ENCODE results near the gene ZRSR2.
"Not testable (repeated sequence)": the region's sequence is repeated elsewhere in the genome, so short reads cannot be mapped to it uniquely, and the experiment has no call there.

Gene ZRSR2

DNA sequence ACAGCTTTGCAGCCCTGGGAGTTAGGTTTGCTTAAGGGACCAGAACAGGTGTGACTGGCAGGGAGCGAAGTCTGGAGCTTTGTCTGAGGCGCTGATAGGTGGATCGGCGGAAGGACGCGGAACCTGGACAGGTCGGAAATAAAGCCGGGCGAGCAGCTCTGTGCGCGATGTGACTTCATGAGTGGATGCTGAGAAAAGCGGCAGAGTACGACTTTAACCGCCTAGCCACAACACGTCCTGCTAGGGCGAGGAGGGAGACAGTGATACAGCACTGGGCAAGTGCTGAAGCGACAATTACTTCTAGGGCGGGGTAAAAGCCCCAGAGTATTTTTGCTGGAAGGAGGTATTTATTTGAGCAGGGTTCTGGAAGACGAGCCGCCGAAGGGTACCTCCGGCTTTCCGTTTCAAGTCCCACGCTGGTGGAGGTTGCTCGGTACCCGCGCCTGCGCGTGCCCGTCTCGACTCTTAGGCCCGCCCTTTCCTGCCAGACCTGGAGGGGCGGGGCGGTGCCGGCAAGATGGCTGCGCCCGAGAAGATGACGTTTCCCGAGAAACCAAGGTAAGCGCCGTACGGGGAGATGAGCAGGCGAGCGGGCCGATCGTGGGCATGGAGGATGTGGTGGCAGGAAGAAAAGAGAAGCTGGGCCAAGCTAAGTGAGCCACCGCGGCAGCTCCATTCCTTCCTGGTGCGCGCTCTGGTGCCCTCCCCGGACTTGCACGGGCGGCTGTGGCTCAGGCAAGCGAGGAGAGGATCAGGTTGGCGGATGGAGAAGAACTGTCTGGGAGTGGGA is at the start of gene ZRSR2:
TSS of gene ZRSR2 (plus strand) at position 506 of the 790 bp plus-strand sequence. CDS start at position 518, 12 bp downstream.
- Histone ChIP-seq H3K4me1 (ENCODE audit: insufficient read depth, low read length) (no peaks in the 10 kb centered on the region), H3K9ac (ENCODE audit: low read depth, low read length) (peak within 1 kb of the TSS; percentile 90), H3K36me3 (ENCODE audit: insufficient read depth, low read length) (no peaks in the 10 kb centered on the region; the same call in 1 of the 2 replicates), H3K9me3 (ENCODE audit: control insufficient read depth, insufficient read depth, low read length) (no peaks in the 10 kb centered on the region)

GRCh38 chrX:15744181-15744867 is 46.0 kb upstream of the ZRSR2 start:
- Histone ChIP-seq H3K36me3 (ENCODE audit: insufficient read depth, low read length) (no peaks in the 10 kb centered on the region), H3K9ac (ENCODE audit: low read depth, low read length) (no peak overlapping the region), H3K4me1 (ENCODE audit: insufficient read depth, low read length) (peaks cover 4% of the 10 kb centered on the region; the same call in 1 of the 2 replicates), H3K9me3 (ENCODE audit: control insufficient read depth, insufficient read depth, low read length) (no peaks in the 10 kb centered on the region)

- H3K36me3 ChIP-seq (ENCODE audit: insufficient read depth, low read length): no peaks in the 10 kb centered on the region
- no peak overlapping the region for H3K9ac ChIP-seq (ENCODE audit: low read depth, low read length)
- H3K4me1 ChIP-seq (ENCODE audit: insufficient read depth, low read length): peaks cover 6% of the 10 kb centered on the region
- no peaks in the 10 kb centered on the region for H3K9me3 ChIP-seq (ENCODE audit: control insufficient read depth, insufficient read depth, low read length)
Observed at GRCh38 chrX:15745179-15745578, 45.1 kb upstream of the ZRSR2 start.

DNA sequence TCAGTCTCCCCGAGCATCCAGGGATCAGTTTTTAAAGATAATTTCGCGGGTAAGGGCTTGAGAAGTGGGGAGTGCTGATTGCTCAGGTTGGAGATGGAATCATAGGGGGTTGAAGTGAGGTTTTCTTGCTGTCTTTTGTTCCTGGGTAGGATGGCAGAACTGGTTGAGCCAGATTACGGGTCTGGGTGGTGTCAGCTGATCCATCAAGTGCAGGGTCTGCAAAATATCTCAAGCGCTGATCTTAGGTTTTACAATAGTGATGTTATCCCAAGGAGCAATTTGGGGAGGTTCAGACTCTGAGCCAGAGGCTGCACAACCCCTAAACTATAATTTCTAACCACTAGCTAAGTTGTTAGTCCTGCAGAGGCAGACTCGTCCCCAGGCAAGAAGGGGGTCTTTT is 43.6 kb upstream of the ZRSR2 start:
- not testable (repeated sequence) for H3K36me3 ChIP-seq (ENCODE audit: insufficient read depth, low read length); H3K9me3 ChIP-seq (ENCODE audit: control insufficient read depth, insufficient read depth, low read length); H3K9ac ChIP-seq (ENCODE audit: low read depth, low read length)
- peaks cover 16% of the 10 kb centered on the region for H3K4me1 ChIP-seq (ENCODE audit: insufficient read depth, low read length)

DNA sequence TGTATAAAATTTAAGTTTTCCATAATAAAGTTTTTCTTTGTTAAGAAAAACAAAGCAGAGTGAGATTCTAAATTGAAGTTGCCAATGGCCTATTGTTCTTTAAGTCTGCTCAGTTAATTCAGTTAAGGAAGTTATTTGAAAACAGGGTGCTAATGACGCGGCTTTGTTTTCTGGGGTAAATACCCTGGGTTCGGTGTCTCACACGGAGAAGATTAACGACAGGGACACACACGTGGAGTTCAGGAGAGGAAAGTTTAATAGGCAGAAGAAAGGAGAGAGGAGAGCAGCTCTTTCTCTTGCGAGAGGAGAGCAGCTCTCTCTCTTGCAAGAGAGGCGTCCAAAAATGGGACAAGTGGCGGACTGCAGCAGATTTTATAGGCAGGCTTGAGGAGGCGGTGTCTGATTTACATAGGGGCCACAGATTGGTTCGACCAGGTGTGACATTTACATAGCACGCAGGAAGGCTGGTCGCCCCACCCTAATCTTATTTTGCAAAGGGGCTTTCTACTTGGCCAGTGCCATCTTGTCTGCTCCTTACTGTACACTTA is 42.6 kb upstream of the ZRSR2 start:
- Histone ChIP-seq H3K4me1 (ENCODE audit: insufficient read depth, low read length) (peaks cover 16% of the 10 kb centered on the region), H3K9ac (ENCODE audit: low read depth, low read length) (no peak overlapping the region), H3K36me3 (ENCODE audit: insufficient read depth, low read length) (no peaks in the 10 kb centered on the region), H3K9me3 (ENCODE audit: control insufficient read depth, insufficient read depth, low read length) (no peaks in the 10 kb centered on the region)

DNA sequence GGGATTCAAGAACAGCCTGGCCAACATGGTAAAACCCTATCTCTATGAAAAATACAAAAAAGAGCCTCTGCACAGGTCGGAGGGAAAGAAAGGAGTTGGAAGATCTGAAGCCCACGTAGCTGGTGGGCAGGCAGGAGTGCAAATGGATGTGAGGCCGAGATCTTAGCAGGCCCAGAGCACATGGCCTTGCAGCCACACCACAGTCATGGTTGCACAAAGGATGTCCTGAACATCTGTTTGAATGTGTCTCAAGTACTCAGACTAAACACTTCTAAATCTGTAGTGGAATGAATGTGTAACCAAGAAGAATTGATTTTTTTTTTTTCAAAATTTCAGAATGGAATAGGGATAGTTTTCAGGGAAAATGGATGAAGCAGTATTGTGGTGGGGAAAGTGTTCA is 41.4 kb upstream of the ZRSR2 start:
- no peak overlapping the region for H3K9ac ChIP-seq (ENCODE audit: low read depth, low read length)
- peaks cover 22% of the 10 kb centered on the region for H3K4me1 ChIP-seq (ENCODE audit: insufficient read depth, low read length)
- peaks cover under 1% of the 10 kb centered on the region; the same call in 1 of the 2 replicates for H3K36me3 ChIP-seq (ENCODE audit: insufficient read depth, low read length)
- H3K9me3 ChIP-seq (ENCODE audit: control insufficient read depth, insufficient read depth, low read length): no peaks in the 10 kb centered on the region

GRCh38 chrX:15749642-15750610 is 40.4 kb upstream of the ZRSR2 start:
- H3K4me1 ChIP-seq (ENCODE audit: insufficient read depth, low read length): peaks cover 22% of the 10 kb centered on the region

DNA sequence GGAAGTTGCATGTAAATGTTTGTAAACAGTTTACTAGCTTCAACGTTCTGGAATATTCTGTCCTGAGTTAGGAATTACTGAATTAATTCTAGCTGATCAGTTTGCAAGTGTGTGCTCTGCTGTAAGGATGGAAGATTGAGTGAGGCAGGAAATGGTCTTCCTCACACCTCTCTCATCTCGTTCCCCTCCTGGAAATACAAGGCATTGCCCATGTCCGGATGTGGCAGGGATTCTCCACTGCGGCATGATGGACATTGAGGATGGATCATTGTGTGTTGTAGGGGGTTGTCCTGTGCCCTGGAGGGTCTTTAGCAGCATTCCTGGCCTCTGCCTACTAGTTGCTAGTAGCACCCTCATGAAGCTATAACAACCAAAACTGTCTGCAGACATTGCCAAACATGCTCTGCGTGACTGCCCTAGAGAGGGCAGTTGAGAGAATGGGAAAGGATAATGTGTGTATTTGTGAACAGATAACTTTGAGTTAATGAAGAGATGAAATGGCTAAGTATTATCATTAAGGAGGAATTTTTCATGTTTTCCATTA is 39.6 kb upstream of the ZRSR2 start:
- no peak overlapping the region for H3K9ac ChIP-seq (ENCODE audit: low read depth, low read length)
- H3K4me1 ChIP-seq (ENCODE audit: insufficient read depth, low read length): peaks cover 22% of the 10 kb centered on the region

More at GRCh38 chrX:15749642-15750610, 40.4 kb upstream of the ZRSR2 start:
- Histone ChIP-seq H3K9me3 (ENCODE audit: control insufficient read depth, insufficient read depth, low read length) (no peaks in the 10 kb centered on the region), H3K36me3 (ENCODE audit: insufficient read depth, low read length) (peaks cover 4% of the 10 kb centered on the region; the same call in 1 of the 2 replicates), H3K9ac (ENCODE audit: low read depth, low read length) (no peak overlapping the region)

GRCh38 chrX:15751155-15751819 is 39.0 kb upstream of the ZRSR2 start:
- peaks cover 4% of the 10 kb centered on the region; the same call in 1 of the 2 replicates for H3K36me3 ChIP-seq (ENCODE audit: insufficient read depth, low read length)
- no peak overlapping the region for H3K9ac ChIP-seq (ENCODE audit: low read depth, low read length)
- H3K9me3 ChIP-seq (ENCODE audit: control insufficient read depth, insufficient read depth, low read length): no peaks in the 10 kb centered on the region
- H3K4me1 ChIP-seq (ENCODE audit: insufficient read depth, low read length): peaks cover 22% of the 10 kb centered on the region

More for the DNA sequence above, 39.6 kb upstream of the ZRSR2 start:
- Histone ChIP-seq H3K36me3 (ENCODE audit: insufficient read depth, low read length) (peaks cover 4% of the 10 kb centered on the region; the same call in 1 of the 2 replicates), H3K9me3 (ENCODE audit: control insufficient read depth, insufficient read depth, low read length) (no peaks in the 10 kb centered on the region)

- Histone ChIP-seq H3K9ac (ENCODE audit: low read depth, low read length) (no peak overlapping the region), H3K9me3 (ENCODE audit: control insufficient read depth, insufficient read depth, low read length) (no peaks in the 10 kb centered on the region), H3K36me3 (ENCODE audit: insufficient read depth, low read length) (peaks cover 4% of the 10 kb centered on the region; the same call in 1 of the 2 replicates), H3K4me1 (ENCODE audit: insufficient read depth, low read length) (peaks cover 16% of the 10 kb centered on the region)
Observed at GRCh38 chrX:15755091-15755490, 35.2 kb upstream of the ZRSR2 start.

DNA sequence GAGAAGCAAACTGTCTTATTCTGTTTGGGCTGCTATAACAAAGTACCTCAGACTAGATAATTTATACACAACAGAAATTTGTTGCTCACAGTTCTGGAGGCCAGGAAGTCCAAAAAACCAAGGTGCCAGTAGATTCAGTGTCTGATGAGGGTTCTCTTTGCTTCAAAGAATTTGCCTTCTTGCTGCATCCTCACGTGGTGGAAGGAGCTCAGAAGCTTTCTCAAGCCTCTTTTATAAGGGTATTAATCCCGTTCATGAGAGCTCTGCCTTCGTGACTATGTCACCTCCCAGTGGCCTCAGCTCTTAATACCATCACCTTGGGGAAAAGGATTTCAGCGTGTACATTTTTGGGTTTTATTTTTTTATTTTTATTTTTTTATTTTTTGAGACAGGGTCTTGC is 32.1 kb upstream of the ZRSR2 start:
- no peaks in the 10 kb centered on the region for H3K9me3 ChIP-seq (ENCODE audit: control insufficient read depth, insufficient read depth, low read length)
- peaks cover 4% of the 10 kb centered on the region; the same call in 1 of the 2 replicates for H3K36me3 ChIP-seq (ENCODE audit: insufficient read depth, low read length)
- peaks cover 3% of the 10 kb centered on the region; the same call in 1 of the 2 replicates for H3K4me1 ChIP-seq (ENCODE audit: insufficient read depth, low read length)
- H3K9ac ChIP-seq (ENCODE audit: low read depth, low read length): no peak overlapping the region

- not testable (repeated sequence) for H3K9me3 ChIP-seq (ENCODE audit: control insufficient read depth, insufficient read depth, low read length); H3K36me3 ChIP-seq (ENCODE audit: insufficient read depth, low read length); H3K4me1 ChIP-seq (ENCODE audit: insufficient read depth, low read length); H3K9ac ChIP-seq (ENCODE audit: low read depth, low read length)
Observed at GRCh38 chrX:15759886-15760285, 30.4 kb upstream of the ZRSR2 start.

- Histone ChIP-seq H3K9me3 (ENCODE audit: control insufficient read depth, insufficient read depth, low read length) (no peaks in the 10 kb centered on the region), H3K4me1 (ENCODE audit: insufficient read depth, low read length) (no peaks in the 10 kb centered on the region), H3K9ac (ENCODE audit: low read depth, low read length) (no peak overlapping the region), H3K36me3 (ENCODE audit: insufficient read depth, low read length) (no peaks in the 10 kb centered on the region)
Observed at GRCh38 chrX:15761564-15762191, 28.6 kb upstream of the ZRSR2 start.

Data from ES-I3 (cell line).